GM15510 (cell line): ENCODE measurements around the gene IPO7.

Experiments
- POLR2A ChIP-seq: IDR thresholded peaks from 3 replicates; pipeline ENCODE4 v1.6.1; 2011; ENCODE audit warnings: borderline replicate concordance; ENCODE audit not compliant: insufficient read length; ENCODE audit errors: extremely low read depth

Gene IPO7

DNA sequence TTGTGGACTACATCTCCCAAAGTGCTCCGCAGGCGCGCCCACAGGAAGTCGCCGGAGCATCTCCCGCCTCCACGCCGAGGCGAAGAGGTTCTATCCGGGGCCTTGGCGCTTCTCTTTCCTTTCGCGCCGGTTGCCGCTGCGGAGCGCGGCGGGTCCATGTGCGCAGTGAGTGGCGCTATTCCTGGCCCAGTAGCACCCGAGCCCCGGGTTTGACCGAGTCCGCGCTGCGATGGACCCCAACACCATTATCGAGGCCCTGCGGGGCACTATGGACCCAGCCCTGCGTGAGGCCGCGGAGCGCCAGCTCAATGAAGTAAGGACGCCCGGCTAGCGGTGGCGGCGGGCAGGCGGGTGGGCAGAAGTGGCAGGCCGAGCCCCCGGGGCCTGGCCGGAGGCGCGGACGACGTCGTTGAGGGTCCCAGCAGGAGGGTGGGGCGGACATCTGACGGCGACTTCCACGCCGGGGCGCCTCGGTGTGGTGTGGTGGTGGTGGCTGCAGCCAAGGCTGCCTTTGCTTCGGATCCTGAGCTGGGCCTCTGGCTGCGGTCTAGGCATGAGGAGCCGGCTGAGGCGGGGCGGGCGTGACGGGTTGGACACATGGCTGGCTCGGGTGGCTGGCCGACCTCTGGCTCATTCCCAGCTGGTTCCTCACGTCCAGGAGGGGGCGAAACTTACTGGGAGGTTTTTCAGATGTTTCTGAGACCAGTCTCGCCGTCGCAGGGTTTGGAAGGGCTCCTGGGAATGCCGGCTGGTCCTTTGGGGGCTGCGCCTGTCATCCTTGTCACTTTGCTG lies at the start of gene IPO7:
IPO7 (plus strand) TSS at position 118 of the 792 bp plus-strand sequence; CDS start at position 230, 112 bp downstream.
- peak; percentile 95 for TF ChIP-seq POLR2A

DNA sequence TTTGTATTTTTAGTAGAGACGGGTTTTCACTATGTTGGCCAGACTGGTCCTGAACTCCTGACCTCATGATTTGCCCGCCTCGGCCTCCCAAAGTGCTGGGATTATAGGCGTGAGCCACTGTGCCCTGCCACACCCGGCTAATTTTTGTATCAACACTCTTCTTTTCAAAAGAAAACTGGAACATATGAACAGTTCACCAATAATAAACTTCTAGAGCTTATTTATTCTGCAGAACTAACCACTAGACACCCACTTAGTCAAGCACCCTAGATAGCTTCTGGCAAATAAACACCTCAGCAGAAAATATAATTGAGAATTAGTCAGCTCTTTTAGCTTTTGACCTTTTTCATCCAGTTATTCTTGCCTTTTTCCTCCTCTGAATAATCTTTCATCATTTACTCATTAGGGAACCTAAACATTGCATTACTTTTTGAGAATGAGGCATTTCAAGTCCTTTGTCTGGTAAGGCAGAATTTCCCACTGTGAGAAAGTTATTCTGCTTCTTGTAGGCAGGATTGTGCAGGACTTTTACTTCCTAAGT lies 42.7 kb upstream of the IPO7 start:
- no peak for TF ChIP-seq POLR2A

DNA sequence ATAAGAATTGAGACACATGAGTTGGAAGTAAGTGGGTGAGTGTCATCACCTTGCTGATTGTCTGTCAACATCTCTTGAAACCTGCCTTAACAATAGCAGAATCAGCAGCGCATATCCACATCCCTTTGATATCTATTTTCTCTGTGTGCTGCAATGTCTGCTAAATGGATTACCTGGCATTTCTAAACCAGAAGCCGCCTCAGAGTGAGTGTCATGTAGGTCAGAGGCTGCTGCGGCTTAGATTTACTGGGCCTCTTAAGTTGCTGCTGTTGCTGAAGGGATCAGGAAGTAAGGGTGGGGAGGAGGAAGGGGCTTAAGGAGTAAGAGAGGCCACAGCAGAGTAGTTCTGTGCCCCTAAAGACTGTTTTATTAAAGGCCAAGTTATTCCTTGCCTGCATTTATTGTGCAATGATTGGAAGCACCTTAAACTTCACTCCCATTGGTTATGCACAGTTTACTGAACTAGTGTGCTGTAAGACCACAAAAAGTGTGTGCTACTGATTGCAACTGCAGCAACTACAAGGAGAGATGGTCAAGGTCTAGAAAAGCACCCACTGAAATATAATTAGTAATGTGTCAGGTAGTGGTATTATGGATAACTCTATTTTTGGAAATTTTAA lies 40.3 kb upstream of the IPO7 start:
- no peak for TF ChIP-seq POLR2A

DNA sequence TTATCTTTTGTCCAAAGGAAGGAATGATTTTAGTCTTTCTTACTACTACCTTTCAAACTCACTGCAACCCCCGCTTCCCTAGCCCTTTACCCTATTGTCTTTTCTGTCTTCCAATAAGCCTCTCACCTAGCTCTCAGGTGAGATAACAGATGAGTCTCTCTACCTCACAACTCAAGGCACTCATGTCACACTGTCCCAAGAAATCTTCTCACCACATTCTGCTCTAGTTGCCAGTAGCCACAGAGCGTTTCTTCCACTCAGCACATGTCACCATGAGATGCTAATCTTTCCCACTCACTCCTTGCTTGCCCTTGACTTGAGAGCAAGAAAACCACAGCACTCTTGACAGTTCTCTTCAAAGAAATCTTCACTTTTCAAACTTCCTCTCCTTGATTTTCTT lies 37.4 kb upstream of the IPO7 start:
- TF ChIP-seq POLR2A: no peak

DNA sequence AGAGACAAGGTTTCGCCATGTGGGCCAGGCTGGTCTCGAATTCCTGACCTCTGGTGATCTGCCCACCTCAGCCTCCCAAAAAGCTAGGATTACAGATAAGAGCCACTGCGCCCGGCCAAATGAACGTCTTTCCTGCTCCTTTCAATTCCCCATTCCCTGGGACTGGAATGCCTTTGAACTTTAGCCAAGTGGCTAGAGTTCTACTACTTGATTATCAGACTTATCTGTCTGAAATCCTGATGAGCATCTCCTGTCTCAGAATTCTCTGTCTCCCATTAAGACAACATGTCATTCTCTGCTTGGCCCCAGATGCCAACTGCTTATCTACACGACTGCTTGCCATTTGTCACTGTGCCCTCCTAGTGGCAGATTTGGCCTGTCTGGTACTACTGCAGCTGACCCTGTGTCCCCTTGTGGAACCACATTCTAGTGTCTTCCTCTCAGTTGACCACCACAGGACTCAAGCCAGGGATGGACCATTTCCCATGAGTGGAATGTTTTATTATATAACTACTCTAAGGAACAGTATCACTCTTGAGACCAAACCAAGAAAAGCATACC lies 33.1 kb upstream of the IPO7 start:
- TF ChIP-seq POLR2A: no peak

DNA sequence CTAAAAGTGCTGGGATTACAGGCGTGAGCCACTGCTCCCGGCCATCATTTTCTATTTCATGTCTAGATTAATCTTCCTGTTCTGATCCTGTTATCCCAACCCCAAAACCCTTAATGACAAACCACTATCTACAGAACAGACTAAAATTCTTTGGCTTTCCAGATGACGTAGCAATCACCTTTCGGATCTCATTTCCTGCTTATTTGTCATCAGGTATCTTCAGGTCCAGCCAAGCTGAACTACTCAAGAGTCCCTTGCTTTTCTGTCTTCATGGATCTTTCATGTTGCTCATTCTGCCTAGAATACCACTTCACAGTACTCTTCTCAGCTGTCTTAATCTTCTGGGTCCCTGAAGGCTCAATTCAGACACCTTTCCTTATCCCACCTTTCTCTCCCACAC lies 27.4 kb upstream of the IPO7 start:
- TF ChIP-seq POLR2A: no peak

- no peak for TF ChIP-seq POLR2A
These were observed 22.0 kb upstream of the IPO7 start for GRCh38 chr11:9362393-9362863.

- TF ChIP-seq POLR2A: peak; percentile 93
These were observed 20.2 kb upstream of the IPO7 start for GRCh38 chr11:9363954-9364912.

DNA sequence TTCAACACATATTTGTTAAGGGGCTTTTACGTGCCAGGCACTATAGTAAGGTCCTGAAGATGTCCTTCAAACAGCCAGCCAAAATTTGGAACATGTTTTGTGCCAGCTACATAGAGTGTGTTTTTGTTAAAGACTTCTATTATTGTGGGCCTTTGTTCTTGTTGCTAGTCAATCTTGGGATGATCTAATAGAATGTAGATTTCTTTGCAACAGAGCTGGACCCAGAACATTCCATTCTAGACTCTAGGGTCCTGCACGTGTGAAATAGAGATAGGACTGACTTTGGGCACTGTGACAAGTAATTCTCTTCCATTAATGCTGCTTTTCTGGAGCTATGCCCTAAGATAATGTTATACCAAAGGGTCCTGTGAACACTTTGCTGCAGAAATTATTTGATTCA lies 16.9 kb upstream of the IPO7 start:
- no peak for TF ChIP-seq POLR2A

- no peak for TF ChIP-seq POLR2A
These were observed 7.4 kb upstream of the IPO7 start for GRCh38 chr11:9377036-9377435.

DNA sequence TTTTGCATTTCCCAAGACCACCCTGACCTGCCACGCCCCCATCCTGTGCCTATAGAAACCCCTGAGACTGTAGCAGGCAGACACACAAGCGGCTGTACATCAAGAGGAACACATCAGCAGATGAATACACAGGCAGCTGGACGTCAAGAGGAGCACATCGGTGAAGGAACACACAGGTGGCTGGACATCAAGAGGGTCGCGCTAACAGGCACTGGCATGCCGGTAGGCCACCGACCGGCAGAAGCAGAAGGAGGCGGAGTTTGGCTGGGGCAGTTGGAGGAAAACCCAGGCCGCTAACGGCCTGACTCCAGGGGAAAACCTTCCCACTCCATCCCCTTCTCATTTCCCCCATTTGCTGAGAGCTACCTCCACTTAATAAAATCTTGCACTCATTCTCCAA lies 5.4 kb upstream of the IPO7 start:
- no peak for TF ChIP-seq POLR2A

GRCh38 chr11:9380773-9381172 lies 3.7 kb upstream of the IPO7 start:
- no peak for TF ChIP-seq POLR2A

- TF ChIP-seq POLR2A: no peak
These were observed 961 bp downstream of the IPO7 start for GRCh38 chr11:9385327-9385899.

DNA sequence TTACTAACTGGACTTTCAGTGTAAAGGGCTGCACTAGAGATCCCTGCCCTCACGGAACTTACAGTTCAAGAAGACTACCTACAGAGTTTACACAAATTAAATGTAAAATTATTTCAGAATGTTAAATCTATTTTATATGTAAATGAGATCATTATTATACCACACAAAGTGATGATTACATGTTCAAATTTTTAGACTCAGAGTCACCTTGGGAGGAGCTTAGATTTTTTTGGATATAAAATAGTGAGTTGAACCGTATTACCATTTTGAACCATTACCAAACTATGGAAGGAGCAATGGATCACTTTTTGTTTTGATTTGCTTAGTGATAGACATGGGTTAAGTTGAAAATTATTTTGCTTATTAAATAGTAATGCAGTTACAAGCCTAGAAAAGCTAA lies 1.6 kb downstream of the IPO7 start:
- no peak for TF ChIP-seq POLR2A
